Measurements from ENCODE around the gene RNF144A. TPM values are rescaled to one million over a fixed set of nuclear protein-coding genes. Genes with fewer than 3 reads are reported as not detected.

Gene RNF144A
- total and polyA plus RNA-seq, 2 donors (not counting 1 experiment from before 2014, with no cell fraction given), result 1.2 to 1.6 TPM

DNA sequence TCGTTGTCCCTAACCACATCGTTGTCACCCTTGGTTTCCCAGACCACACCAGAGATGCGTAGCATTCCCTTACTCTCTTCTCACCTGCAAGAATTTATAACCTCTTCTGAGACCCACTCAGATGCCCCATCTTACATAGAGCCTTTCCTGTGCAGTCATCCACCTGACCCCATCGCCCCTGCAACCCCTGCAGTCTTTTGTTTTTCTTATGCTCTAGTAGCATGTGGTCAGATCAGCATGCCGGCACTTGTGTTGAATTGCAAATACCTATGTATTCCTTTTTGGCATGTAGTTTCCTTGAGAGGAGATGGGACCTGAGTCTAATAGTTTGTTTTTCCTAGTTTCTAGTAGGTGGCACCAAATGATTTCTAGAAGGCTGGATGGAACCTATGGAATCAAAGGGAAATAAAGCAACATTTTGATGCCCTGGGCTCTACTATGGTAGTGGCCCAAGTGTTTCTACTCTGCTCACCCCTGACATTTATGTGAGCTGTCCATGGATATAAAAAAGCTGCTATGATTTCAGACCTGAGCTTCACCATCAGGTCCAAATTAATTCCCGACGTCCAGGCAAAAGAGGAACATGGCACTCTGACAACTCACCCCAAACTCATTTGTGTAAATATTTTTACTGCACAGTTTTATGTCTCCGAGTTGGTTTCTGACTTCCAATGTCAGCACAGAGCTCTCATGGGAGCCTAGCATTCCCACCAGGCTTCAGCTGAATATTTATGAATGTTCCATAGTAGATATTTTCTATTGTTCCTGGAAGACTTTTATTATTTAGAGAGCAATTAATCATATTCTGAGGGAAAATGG, 143.6 kb downstream of the RNF144A start:
- Histone ChIP-seq H3K4me1 (ENCODE audit: control insufficient read depth in 2 of 2, insufficient read depth in 2 of 2, low read length in 2 of 2) (peaks cover 36 to 44% of the 10 kb centered on the region in 2 donors), H3K27me3 (replicated peaks in 1 of 4; ENCODE audit: control extremely low read depth in 1 of 4, control insufficient read depth in 3 of 4, insufficient read depth in 4 of 4, low read length in 3 of 4) (peaks cover 0 to 18% (median under 1%) of the 10 kb centered on the region in 4 experiments), H3K9ac (ENCODE audit: low read length) (no peak overlapping the region), H3K4me3 (ENCODE audit: control extremely low read depth in 1 of 5, extremely low read depth in 1 of 5, insufficient read depth in 1 of 5, low read depth in 2 of 5, low read length in 4 of 5) (no peak overlapping the region), H3K27ac (ENCODE audit: low read length in 2 of 2) (no peak overlapping the region), H3K4me2 (replicated peaks; ENCODE audit: low read depth, low read length, poor library complexity, severe bottlenecking) (no peak overlapping the region), H3K9me3 (ENCODE audit: control extremely low read depth in 1 of 3, control insufficient read depth in 2 of 3, insufficient read depth in 1 of 3, low read length in 2 of 3) (peaks cover 0 to 8% (median 5%) of the 10 kb centered on the region in 3 donors), H3K36me3 (replicated peaks in 1 of 2; ENCODE audit: control extremely low read depth in 1 of 2, control insufficient read depth in 1 of 2, extremely low read depth in 1 of 2, insufficient read depth in 2 of 2, low read length in 1 of 2) (no peaks in the 10 kb centered on the region), H2AFZ (ENCODE audit: insufficient read depth, low read depth, low read length, poor library complexity, severe bottlenecking) (no peak overlapping the region), H3K79me2 (ENCODE audit: control insufficient read depth, insufficient read depth, low read length) (no peaks in the 10 kb centered on the region), H4K20me1 (ENCODE audit: control insufficient read depth, insufficient read depth, low read length, poor library complexity, severe bottlenecking) (no peaks in the 10 kb centered on the region)
- no peak for ATAC-seq (ENCODE audit: low read depth)
- WGBS (ENCODE audit: insufficient coverage), result 90% methylated on average over 5 of the region's 8 CpGs
- Mint-ChIP-seq H3K9me3 (ENCODE audit: insufficient read depth) (peaks cover 7% of the 10 kb centered on the region), H3K4me3 (no peak overlapping the region), H3K4me1 (peaks cover 22% of the 10 kb centered on the region), H3K27ac (no peak overlapping the region), H3K27me3 (peaks cover 7% of the 10 kb centered on the region)
- intact Hi-C loops (cut with micrococcal nuclease), result no loop called here
- no peak for DNase-seq
- no peak for TF ChIP-seq CTCF (IDR thresholded peaks at IDR 0.05)
- TF ChIP-seq EZH2 (IDR thresholded peaks at IDR 0.05; ENCODE audit: borderline replicate concordance, insufficient read depth, low read depth, low read length, poor library complexity, severe bottlenecking), result no peak
- CTCF ChIA-PET, result interaction anchor here (1.2 to 3.3 kb wide), 3 partner anchors 10 to 17 kb away, joined by 4 to 15 read pairs (median 7); no protein-coding TSS in a partner anchor
- POLR2A ChIA-PET, result no interaction called here

GRCh38 chr2:7061450-7061789, 144.2 kb downstream of the RNF144A start:
- no peaks in the 10 kb centered on the region for H3K36me3 ChIP-seq (replicated peaks in 1 of 2; ENCODE audit: control extremely low read depth in 1 of 2, control insufficient read depth in 1 of 2, extremely low read depth in 1 of 2, insufficient read depth in 2 of 2, low read length in 1 of 2)
- H3K79me2 ChIP-seq (ENCODE audit: control insufficient read depth, insufficient read depth, low read length), result no peaks in the 10 kb centered on the region
- intact Hi-C loops (cut with micrococcal nuclease), result no loop called here
- H3K4me3 Mint-ChIP-seq, result no peak overlapping the region
- TF ChIP-seq EZH2 (IDR thresholded peaks at IDR 0.05; ENCODE audit: borderline replicate concordance, insufficient read depth, low read depth, low read length, poor library complexity, severe bottlenecking) (no peak), CTCF (IDR thresholded peaks at IDR 0.05) (no peak)
- peaks cover 7% of the 10 kb centered on the region for H3K27me3 Mint-ChIP-seq
- no peak overlapping the region for H2AFZ ChIP-seq (ENCODE audit: insufficient read depth, low read depth, low read length, poor library complexity, severe bottlenecking)
- ChIA-PET POLR2A (no interaction called here), CTCF (interaction anchor here (1.2 to 3.3 kb wide), 2 partner anchors 10 to 17 kb away, joined by 4 to 15 read pairs; no protein-coding TSS in a partner anchor)
- no peaks in the 10 kb centered on the region for H4K20me1 ChIP-seq (ENCODE audit: control insufficient read depth, insufficient read depth, low read length, poor library complexity, severe bottlenecking)
- peaks cover 0 to 8% (median 5%) of the 10 kb centered on the region in 3 donors for H3K9me3 ChIP-seq (ENCODE audit: control extremely low read depth in 1 of 3, control insufficient read depth in 2 of 3, insufficient read depth in 1 of 3, low read length in 2 of 3)
- WGBS (ENCODE audit: insufficient coverage), result 67% methylated on average over 2 of the region's 3 CpGs
- H3K27ac Mint-ChIP-seq, result no peak overlapping the region
- H3K27ac ChIP-seq (ENCODE audit: low read length in 2 of 2), result no peak overlapping the region
- peaks cover 22% of the 10 kb centered on the region for H3K4me1 Mint-ChIP-seq
- DNase-seq, result no peak
- no peak overlapping the region for H3K4me3 ChIP-seq (ENCODE audit: control extremely low read depth in 1 of 5, extremely low read depth in 1 of 5, insufficient read depth in 1 of 5, low read depth in 2 of 5, low read length in 4 of 5)
- H3K4me2 ChIP-seq (replicated peaks; ENCODE audit: low read depth, low read length, poor library complexity, severe bottlenecking), result no peak overlapping the region
- H3K9ac ChIP-seq (ENCODE audit: low read length), result no peak overlapping the region
- H3K27me3 ChIP-seq (replicated peaks in 1 of 4; ENCODE audit: control extremely low read depth in 1 of 4, control insufficient read depth in 3 of 4, insufficient read depth in 4 of 4, low read length in 3 of 4), result peaks cover 0 to 14% (median 0%) of the 10 kb centered on the region in 4 experiments
- H3K9me3 Mint-ChIP-seq (ENCODE audit: insufficient read depth), result peaks cover 7% of the 10 kb centered on the region
- no peak for ATAC-seq (ENCODE audit: low read depth)
- peaks cover 30 to 38% of the 10 kb centered on the region in 2 donors for H3K4me1 ChIP-seq (ENCODE audit: control insufficient read depth in 2 of 2, insufficient read depth in 2 of 2, low read length in 2 of 2)
